WTC11 (cell line): ENCODE data around the gene PCDHGA6. TPM values are rescaled to one million over a fixed set of nuclear protein-coding genes. Genes with fewer than 3 reads are reported as not detected.

Source experiments
- ATAC-seq: fragments of 200-7000 bp; cut with Tn5 transposase; 2 replicates; pipeline ENCODE4 v1.10.0; 2021; ENCODE audit warnings: mild to moderate bottlenecking, moderate library complexity
- CTCF ChIA-PET: fragments of 300-600 bp; sonication (Branson Sonifier 250); formaldehyde crosslinking; loops from one replicate; lab custom pipeline; 2021; ENCODE audit warnings: antibody characterized with exemption; lab: Charles Lee
- POLR2A ChIA-PET: fragments of 350-600 bp; sonication (Branson Sonifier 250); formaldehyde crosslinking; loops from one replicate; lab custom pipeline; 2021; ENCODE audit warnings: antibody characterized with exemption; lab: Charles Lee
- DNase-seq: peaks from one replicate; pipeline ENCODE4 v3.0.0; 2021; ENCODE audit warnings: low spot score
- H3K27ac Mint-ChIP-seq: 2 replicates; pipeline ENCODE4 v1.8.0; 2021; ENCODE audit warnings: mixed read lengths
- H3K27me3 Mint-ChIP-seq: 2 replicates; pipeline ENCODE4 v1.8.0; 2021; ENCODE audit warnings: low read depth, mild to moderate bottlenecking, moderate library complexity, mixed read lengths
- H3K36me3 Mint-ChIP-seq: 2 replicates; pipeline ENCODE4 v1.8.0; 2021; ENCODE audit warnings: mixed read lengths
- H3K4me1 Mint-ChIP-seq: 2 replicates; pipeline ENCODE4 v1.8.0; 2022; ENCODE audit warnings: mixed read lengths
- H3K4me3 Mint-ChIP-seq: 2 replicates; pipeline ENCODE4 v1.8.0; 2021; ENCODE audit warnings: mild to moderate bottlenecking, moderate library complexity, mixed read lengths
- H3K9me3 Mint-ChIP-seq: 2 replicates; pipeline ENCODE4 v1.8.0; 2021; ENCODE audit warnings: mixed read lengths
- ATF1 ChIP-seq: sonication (generic); formaldehyde crosslinking; IDR thresholded peaks from 2 replicates; pipeline ENCODE4 v1.8.1; 2023; ENCODE audit warnings: mild to moderate bottlenecking, moderate library complexity, missing genetic modification reagents
- ATF2 ChIP-seq: sonication (generic); formaldehyde crosslinking; IDR thresholded peaks from 2 replicates; pipeline ENCODE4 v1.8.1; 2022; ENCODE audit warnings: low read depth, missing genetic modification reagents, borderline replicate concordance
- ELF4 ChIP-seq: sonication (generic); formaldehyde crosslinking; IDR thresholded peaks from 2 replicates; pipeline ENCODE4 v1.8.1; 2022; ENCODE audit warnings: low read depth, mild to moderate bottlenecking, moderate library complexity, missing genetic modification reagents
- EMX1 ChIP-seq: fragments of 250-450 bp; sonication (Bioruptor Pico); IDR thresholded peaks from 2 replicates; pipeline ENCODE4 v1.8.0; 2021; ENCODE audit warnings: mild to moderate bottlenecking
- FOXJ3 ChIP-seq: sonication (generic); formaldehyde crosslinking; IDR thresholded peaks from 2 replicates; pipeline ENCODE4 v1.9.0; 2021; ENCODE audit warnings: missing genetic modification reagents, mild to moderate bottlenecking, borderline replicate concordance
- FOXP1 ChIP-seq: sonication (generic); formaldehyde crosslinking; IDR thresholded peaks from 2 replicates; pipeline ENCODE4 v1.8.0; 2022; ENCODE audit warnings: missing genetic modification reagents, mild to moderate bottlenecking, moderate library complexity, borderline replicate concordance
- GRHL2 ChIP-seq: fragments of 250-450 bp; sonication (Bioruptor Pico); IDR thresholded peaks from 2 replicates; pipeline ENCODE4 v1.8.0; 2022; ENCODE audit warnings: mild to moderate bottlenecking, moderate library complexity; ENCODE audit not compliant: insufficient replicate concordance, severe bottlenecking
- GTF2I ChIP-seq: fragments of 250-450 bp; sonication (Bioruptor Pico); conservative IDR thresholded peaks from 2 replicates; pipeline ENCODE4 v1.4.0; 2021; ENCODE audit warnings: mild to moderate bottlenecking
- IRF2 ChIP-seq: sonication (generic); formaldehyde crosslinking; IDR thresholded peaks from 2 replicates; pipeline ENCODE4 v1.8.0; 2022; ENCODE audit warnings: low read depth, missing genetic modification reagents, borderline replicate concordance
- JUN ChIP-seq: sonication (generic); formaldehyde crosslinking; IDR thresholded peaks from 2 replicates; pipeline ENCODE4 v1.8.0; 2023; ENCODE audit warnings: mild to moderate bottlenecking, missing genetic modification reagents
- KAT7 ChIP-seq: sonication (generic); formaldehyde crosslinking; IDR thresholded peaks from 2 replicates; pipeline ENCODE4 v1.8.1; 2023; ENCODE audit warnings: missing genetic modification reagents, mild to moderate bottlenecking, borderline replicate concordance
- MXD4 ChIP-seq: fragments of 250-450 bp; sonication (Bioruptor Pico); IDR thresholded peaks from 2 replicates; pipeline ENCODE4 v1.8.0; 2021; ENCODE audit warnings: mild to moderate bottlenecking, moderate library complexity, borderline replicate concordance
- NFATC4 ChIP-seq: fragments of 250-450 bp; sonication (Bioruptor Pico); IDR thresholded peaks from 2 replicates; pipeline ENCODE4 v1.9.0; 2021; ENCODE audit warnings: mild to moderate bottlenecking
- RELA ChIP-seq: sonication (generic); formaldehyde crosslinking; IDR thresholded peaks from 2 replicates; pipeline ENCODE4 v1.8.1; 2022; ENCODE audit warnings: missing genetic modification reagents, mild to moderate bottlenecking, borderline replicate concordance
- SMAD3 ChIP-seq: sonication (generic); formaldehyde crosslinking; IDR thresholded peaks from 2 replicates; pipeline ENCODE4 v1.8.0; 2022; ENCODE audit warnings: missing genetic modification reagents, mild to moderate bottlenecking, borderline replicate concordance
- SMAD4 ChIP-seq: sonication (generic); formaldehyde crosslinking; IDR thresholded peaks from 2 replicates; pipeline ENCODE4 v1.8.0; 2022; ENCODE audit warnings: mild to moderate bottlenecking, missing genetic modification reagents
- TEAD4 ChIP-seq: sonication (generic); formaldehyde crosslinking; IDR thresholded peaks from 2 replicates; pipeline ENCODE4 v1.8.0; 2022; ENCODE audit warnings: mild to moderate bottlenecking, missing genetic modification reagents
- ZNF121 ChIP-seq: sonication (generic); formaldehyde crosslinking; IDR thresholded peaks from 2 replicates; pipeline ENCODE4 v1.8.0; 2023; ENCODE audit warnings: missing genetic modification reagents
- ZNF396 ChIP-seq: fragments of 250-450 bp; sonication (Bioruptor Pico); IDR thresholded peaks from 2 replicates; pipeline ENCODE4 v1.8.0; 2021; ENCODE audit warnings: mild to moderate bottlenecking, moderate library complexity, borderline replicate concordance
- ZNF416 ChIP-seq: fragments of 250-450 bp; sonication (Bioruptor Pico); IDR thresholded peaks from 2 replicates; pipeline ENCODE4 v1.9.0; 2021; ENCODE audit warnings: mild to moderate bottlenecking, inconsistent platforms
- ZNF671 ChIP-seq: fragments of 250-450 bp; sonication (Bioruptor Pico); IDR thresholded peaks from 2 replicates; pipeline ENCODE4 v1.8.0; 2021; ENCODE audit warnings: mild to moderate bottlenecking
- total RNA-seq: library from RNA; stranded (reverse); gene quantifications from 3 replicates; pipeline ENCODE4 v1.2.3, GENCODE V29; 2021
- TF ChIP-seq, protein P1 (sequence below): fragments of 250-450 bp; sonication (Bioruptor Pico); IDR thresholded peaks from 2 replicates; pipeline ENCODE4 v1.9.0; 2021; ENCODE audit warnings: mild to moderate bottlenecking
- TF ChIP-seq, protein P2 (sequence below): fragments of 250-450 bp; sonication (Bioruptor Pico); IDR thresholded peaks from 2 replicates; pipeline ENCODE4 v2.1.2; 2022; ENCODE audit warnings: mild to moderate bottlenecking, moderate library complexity
- TF ChIP-seq, protein P3 (sequence below): sonication (generic); formaldehyde crosslinking; IDR thresholded peaks from 2 replicates; pipeline ENCODE4 v1.8.0; 2022; ENCODE audit warnings: mild to moderate bottlenecking, missing genetic modification reagents
- TF ChIP-seq, protein P4 (sequence below): fragments of 250-450 bp; sonication (Bioruptor Pico); conservative IDR thresholded peaks from 2 replicates; pipeline ENCODE4 v1.9.0; 2021; ENCODE audit warnings: mild to moderate bottlenecking
- TF ChIP-seq, protein P5 (sequence below): sonication (generic); formaldehyde crosslinking; conservative IDR thresholded peaks from 2 replicates; pipeline ENCODE4 v1.8.1; 2023; ENCODE audit warnings: mild to moderate bottlenecking, low read depth, missing genetic modification reagents, moderate library complexity

Gene PCDHGA6
- total RNA-seq, 1 experiment from 2014 or later = 3.3 TPM

GRCh38 chr5:141422742-141423291, 49.1 kb downstream of the PCDHGA6 start:
- Mint-ChIP-seq H3K4me3 (no peak overlapping the region), H3K9me3 (peaks cover 40% of the 10 kb centered on the region), H3K27ac (no peak overlapping the region), H3K27me3 (peaks cover 14% of the 10 kb centered on the region), H3K36me3 (peaks cover 77% of the 10 kb centered on the region), H3K4me1 (peaks cover 26% of the 10 kb centered on the region)
- no peak for ATAC-seq
- ChIA-PET CTCF (interaction anchor here (0.7 to 3.6 kb wide), 7 partner anchors 10 to 135 kb away, joined by 3 to 131 read pairs (median 7); partner anchors contain the start of genes PCDHGA10 and PCDHGB3), POLR2A (no interaction called here)
- no peak for DNase-seq
- TF ChIP-seq ATF1 (CRISPR knock-in tag) (no peak), TEAD4 (CRISPR knock-in tag) (no peak), FOXP1 (CRISPR knock-in tag) (peak; percentile 18; the same call in 1 of the 2 replicates), GTF2I (no peak), MXD4 (no peak), SMAD4 (CRISPR knock-in tag) (no peak), RELA (CRISPR knock-in tag) (0 out of 2 replicates have a peak, but pooled peaks have one; percentile 67), ATF2 (CRISPR knock-in tag) (no peak), ZNF671 (CRISPR knock-in tag) (no peak), ELF4 (CRISPR knock-in tag) (no peak), JUN (CRISPR knock-in tag) (no peak), KAT7 (no peak)
- TF ChIP-seq, protein P1, sequence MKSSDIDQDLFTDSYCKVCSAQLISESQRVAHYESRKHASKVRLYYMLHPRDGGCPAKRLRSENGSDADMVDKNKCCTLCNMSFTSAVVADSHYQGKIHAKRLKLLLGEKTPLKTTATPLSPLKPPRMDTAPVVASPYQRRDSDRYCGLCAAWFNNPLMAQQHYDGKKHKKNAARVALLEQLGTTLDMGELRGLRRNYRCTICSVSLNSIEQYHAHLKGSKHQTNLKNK (CRISPR knock-in tag) = no peak
- TF ChIP-seq, protein P2, sequence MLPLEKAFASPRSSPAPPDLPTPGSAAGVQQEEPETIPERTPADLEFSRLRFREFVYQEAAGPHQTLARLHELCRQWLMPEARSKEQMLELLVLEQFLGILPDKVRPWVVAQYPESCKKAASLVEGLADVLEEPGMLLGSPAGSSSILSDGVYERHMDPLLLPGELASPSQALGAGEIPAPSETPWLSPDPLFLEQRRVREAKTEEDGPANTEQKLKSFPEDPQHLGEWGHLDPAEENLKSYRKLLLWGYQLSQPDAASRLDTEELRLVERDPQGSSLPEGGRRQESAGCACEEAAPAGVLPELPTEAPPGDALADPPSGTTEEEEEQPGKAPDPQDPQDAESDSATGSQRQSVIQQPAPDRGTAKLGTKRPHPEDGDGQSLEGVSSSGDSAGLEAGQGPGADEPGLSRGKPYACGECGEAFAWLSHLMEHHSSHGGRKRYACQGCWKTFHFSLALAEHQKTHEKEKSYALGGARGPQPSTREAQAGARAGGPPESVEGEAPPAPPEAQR (CRISPR knock-in tag) = no peak

- H3K4me3 Mint-ChIP-seq = no peak overlapping the region
- H3K27ac Mint-ChIP-seq = peak overlapping the region; percentile 30; the same call in 1 of the 2 replicates
- CTCF ChIA-PET = interaction anchor here (0.9 to 2.5 kb wide), 9 partner anchors 10 to 136 kb away, joined by 3 to 6 read pairs (median 3); partner anchors contain the start of genes PCDHGA10, PCDHGA3 and PCDHGB7
- H3K36me3 Mint-ChIP-seq = peaks cover 69% of the 10 kb centered on the region
- DNase-seq (no peak), ATAC-seq (peak; percentile 53; the same call in 1 of the 2 replicates)
- peaks cover 37% of the 10 kb centered on the region for H3K9me3 Mint-ChIP-seq
- H3K4me1 Mint-ChIP-seq = no peaks in the 10 kb centered on the region
- no peaks in the 10 kb centered on the region for H3K27me3 Mint-ChIP-seq
- POLR2A ChIA-PET = no interaction called here
- no peak for TF ChIP-seq GRHL2 (CRISPR knock-in tag)
- no peak for TF ChIP-seq ZNF121 (CRISPR knock-in tag)
- TF ChIP-seq IRF2 (CRISPR knock-in tag) = no peak
- no peak for TF ChIP-seq EMX1
- TF ChIP-seq SMAD3 (CRISPR knock-in tag) = no peak
- TF ChIP-seq, protein P3, sequence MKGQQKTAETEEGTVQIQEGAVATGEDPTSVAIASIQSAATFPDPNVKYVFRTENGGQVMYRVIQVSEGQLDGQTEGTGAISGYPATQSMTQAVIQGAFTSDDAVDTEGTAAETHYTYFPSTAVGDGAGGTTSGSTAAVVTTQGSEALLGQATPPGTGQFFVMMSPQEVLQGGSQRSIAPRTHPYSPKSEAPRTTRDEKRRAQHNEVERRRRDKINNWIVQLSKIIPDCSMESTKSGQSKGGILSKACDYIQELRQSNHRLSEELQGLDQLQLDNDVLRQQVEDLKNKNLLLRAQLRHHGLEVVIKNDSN (CRISPR knock-in tag) = no peak
- TF ChIP-seq ZNF416 (CRISPR knock-in tag) = no peak
- no peak for TF ChIP-seq NFATC4
- TF ChIP-seq, protein P4, sequence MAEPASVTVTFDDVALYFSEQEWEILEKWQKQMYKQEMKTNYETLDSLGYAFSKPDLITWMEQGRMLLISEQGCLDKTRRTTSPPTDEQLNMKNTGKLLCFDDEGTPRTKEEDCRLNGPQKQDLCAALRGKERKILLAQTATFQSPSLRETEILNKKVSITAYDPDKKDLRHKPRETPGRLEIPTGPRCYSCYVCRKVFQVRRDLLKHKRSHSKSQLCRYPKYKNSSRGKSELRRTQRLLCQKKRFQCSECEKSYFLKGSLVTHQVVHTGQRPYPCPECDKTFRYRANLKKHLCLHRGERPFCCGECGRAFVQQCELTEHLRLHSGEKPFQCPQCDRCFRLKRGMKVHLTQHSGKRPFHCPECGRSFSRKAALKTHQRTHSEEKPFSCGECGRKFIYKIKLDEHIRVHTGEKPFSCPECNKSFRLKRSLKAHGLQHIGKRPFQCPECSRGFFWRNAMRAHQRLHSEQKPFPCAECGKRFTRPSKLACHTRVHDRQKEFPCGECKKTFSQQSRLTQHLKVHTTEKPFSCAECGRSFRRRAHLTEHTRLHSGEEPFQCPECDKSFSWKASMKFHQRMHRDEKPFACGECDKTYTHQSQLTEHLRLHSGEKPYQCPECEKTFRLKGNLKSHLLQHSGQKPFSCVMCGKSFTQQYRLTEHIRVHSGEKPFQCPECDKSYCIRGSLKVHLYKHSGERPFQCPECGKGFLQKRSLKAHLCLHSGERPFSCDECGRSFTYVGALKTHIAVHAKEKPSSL = no peak
- TF ChIP-seq, protein P5, sequence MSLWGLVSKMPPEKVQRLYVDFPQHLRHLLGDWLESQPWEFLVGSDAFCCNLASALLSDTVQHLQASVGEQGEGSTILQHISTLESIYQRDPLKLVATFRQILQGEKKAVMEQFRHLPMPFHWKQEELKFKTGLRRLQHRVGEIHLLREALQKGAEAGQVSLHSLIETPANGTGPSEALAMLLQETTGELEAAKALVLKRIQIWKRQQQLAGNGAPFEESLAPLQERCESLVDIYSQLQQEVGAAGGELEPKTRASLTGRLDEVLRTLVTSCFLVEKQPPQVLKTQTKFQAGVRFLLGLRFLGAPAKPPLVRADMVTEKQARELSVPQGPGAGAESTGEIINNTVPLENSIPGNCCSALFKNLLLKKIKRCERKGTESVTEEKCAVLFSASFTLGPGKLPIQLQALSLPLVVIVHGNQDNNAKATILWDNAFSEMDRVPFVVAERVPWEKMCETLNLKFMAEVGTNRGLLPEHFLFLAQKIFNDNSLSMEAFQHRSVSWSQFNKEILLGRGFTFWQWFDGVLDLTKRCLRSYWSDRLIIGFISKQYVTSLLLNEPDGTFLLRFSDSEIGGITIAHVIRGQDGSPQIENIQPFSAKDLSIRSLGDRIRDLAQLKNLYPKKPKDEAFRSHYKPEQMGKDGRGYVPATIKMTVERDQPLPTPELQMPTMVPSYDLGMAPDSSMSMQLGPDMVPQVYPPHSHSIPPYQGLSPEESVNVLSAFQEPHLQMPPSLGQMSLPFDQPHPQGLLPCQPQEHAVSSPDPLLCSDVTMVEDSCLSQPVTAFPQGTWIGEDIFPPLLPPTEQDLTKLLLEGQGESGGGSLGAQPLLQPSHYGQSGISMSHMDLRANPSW = no peak
- no peak for TF ChIP-seq FOXJ3
- no peak for TF ChIP-seq TEAD4 (CRISPR knock-in tag)
- no peak for TF ChIP-seq ZNF396
Observed at GRCh38 chr5:141427783-141428426, 54.2 kb downstream of the PCDHGA6 start.
